ENCODE data around the gene FAF2. TPM values are rescaled to one million over a fixed set of nuclear protein-coding genes. Genes with fewer than 3 reads are reported as not detected.

Gene FAF2
- polyA plus RNA-seq, 2 of the 4 experiments (the other 2 are of a cell fraction): 42.4 to 90.3 TPM

DNA sequence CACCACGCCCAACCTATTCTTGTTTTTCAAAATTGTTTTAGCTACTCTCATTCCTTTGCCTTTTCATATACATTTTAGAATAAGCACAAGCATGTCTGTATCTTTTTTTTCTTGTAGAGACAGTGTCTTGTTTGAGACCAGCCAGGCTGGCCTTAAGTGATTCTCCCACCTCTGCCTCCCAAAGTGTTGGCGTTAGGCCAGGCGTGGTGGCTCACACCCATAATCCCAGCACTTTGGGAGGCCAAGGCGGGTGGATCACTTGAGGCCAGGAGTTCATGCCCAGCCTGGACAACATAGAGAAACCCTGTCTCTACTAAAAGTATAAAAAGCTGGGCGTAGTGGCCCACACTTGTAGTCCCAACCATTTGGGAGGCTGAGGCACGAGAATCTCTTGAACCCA is 76.0 kb downstream of the FAF2 start:
- H3K27ac ChIP-seq: no peak overlapping the region
- WGBS (ENCODE audit: missing lambda C conversion rate): over 99% methylated on average over 5 of the region's 6 CpGs
- H3K4me2 ChIP-seq: no peak overlapping the region
- DNase-seq (ENCODE audit: low read depth in 1 of 2, low spot score in 1 of 2) (no peak), ATAC-seq (no peak), FAIRE-seq (no peak)
- no peak overlapping the region for H3K4me3 ChIP-seq
- POLR2A ChIA-PET: interaction anchor here (0.7 kb wide), 1 partner anchor 15 kb away, joined by 7 read pairs; no protein-coding TSS in a partner anchor
- H3K9me3 ChIP-seq: no peaks in the 10 kb centered on the region
- CTCF ChIA-PET: interaction anchor here (0.9 to 1.2 kb wide), 3 partner anchors 9 to 20 kb away, joined by 3 to 4 read pairs (median 3); no protein-coding TSS in a partner anchor
- TF ChIP-seq HDAC2 (IDR thresholded peaks at IDR 0.05): no peak
- TF ChIP-seq FOXS1 (CRISPR knock-in tag; IDR thresholded peaks at IDR 0.05): no peak
- TF ChIP-seq POLR2AphosphoS2 (conservative IDR thresholded peaks at IDR 0.05; ENCODE audit: low read length): no peak
- TF ChIP-seq EHMT2 (IDR thresholded peaks at IDR 0.05; ENCODE audit: low read depth): no peak
- TF ChIP-seq BHLHE40 (IDR thresholded peaks at IDR 0.05; ENCODE audit: low read depth, low read length): no peak
- TF ChIP-seq SREBF2 (IDR thresholded peaks at IDR 0.05): no peak
- no peak for TF ChIP-seq HEYL (CRISPR knock-in tag; IDR thresholded peaks at IDR 0.05)
- TF ChIP-seq CEBPB (IDR thresholded peaks at IDR 0.05): no peak
- TF ChIP-seq FOSB (CRISPR knock-in tag; IDR thresholded peaks at IDR 0.05): no peak
- no peak for TF ChIP-seq ZSCAN20 (CRISPR knock-in tag; IDR thresholded peaks at IDR 0.05)
- H3K4me1 ChIP-seq: no peaks in the 10 kb centered on the region; the same call in 2 of the 3 replicates

DNA sequence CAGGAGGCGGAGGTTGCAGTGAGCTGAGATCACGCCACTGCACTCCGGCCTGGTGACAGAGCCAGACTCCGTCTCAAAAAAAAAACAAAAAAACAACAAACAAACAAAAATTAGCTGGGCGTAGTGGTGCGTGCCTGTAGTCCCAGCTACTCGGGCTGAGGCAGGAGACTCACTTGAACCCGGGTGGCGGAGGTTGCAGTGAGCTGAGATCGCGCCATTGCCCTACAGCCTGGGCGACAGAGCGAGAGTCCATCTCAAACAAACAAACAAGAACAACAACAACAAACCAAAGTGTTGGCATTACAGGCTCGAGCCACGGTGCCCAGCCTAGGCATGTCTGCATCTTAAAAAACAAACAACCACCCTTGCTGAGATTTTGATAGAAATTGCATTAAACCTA is 76.8 kb downstream of the FAF2 start:
- FAIRE-seq: no peak
- no peaks in the 10 kb centered on the region for H3K9me3 ChIP-seq
- 88% methylated on average over 15 of the region's 15 CpGs for WGBS (ENCODE audit: missing lambda C conversion rate)

DNA sequence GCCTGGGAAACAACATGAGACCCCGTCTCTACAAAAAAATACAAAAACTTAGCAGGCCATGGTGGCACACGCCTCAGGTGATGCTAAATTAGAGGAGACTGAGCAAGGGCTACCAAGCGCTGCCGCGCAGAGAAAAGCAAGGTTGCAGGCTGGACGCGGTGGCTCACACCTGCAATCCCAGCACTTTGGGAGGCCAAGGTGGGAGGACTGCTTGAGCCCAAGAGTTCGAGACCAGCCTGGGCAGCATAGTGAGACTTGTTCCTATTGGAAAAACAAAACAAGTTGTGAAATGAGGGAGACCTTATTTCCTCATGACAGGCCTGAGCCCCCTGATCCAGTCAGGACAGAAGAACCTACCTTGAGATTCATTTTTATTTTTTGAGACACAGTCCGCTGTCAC is 77.5 kb downstream of the FAF2 start:
- POLR2A ChIA-PET: no interaction called here
- TF ChIP-seq NR3C1 (IDR thresholded peaks at IDR 0.05): no peak
- TF ChIP-seq TFCP2L1 (CRISPR knock-in tag; IDR thresholded peaks at IDR 0.05): no peak
- TF ChIP-seq PHF8 (IDR thresholded peaks at IDR 0.05; ENCODE audit: borderline replicate concordance, low read depth): no peak
- no peak for TF ChIP-seq EHF (CRISPR knock-in tag; IDR thresholded peaks at IDR 0.05)
- TF ChIP-seq, protein P1, sequence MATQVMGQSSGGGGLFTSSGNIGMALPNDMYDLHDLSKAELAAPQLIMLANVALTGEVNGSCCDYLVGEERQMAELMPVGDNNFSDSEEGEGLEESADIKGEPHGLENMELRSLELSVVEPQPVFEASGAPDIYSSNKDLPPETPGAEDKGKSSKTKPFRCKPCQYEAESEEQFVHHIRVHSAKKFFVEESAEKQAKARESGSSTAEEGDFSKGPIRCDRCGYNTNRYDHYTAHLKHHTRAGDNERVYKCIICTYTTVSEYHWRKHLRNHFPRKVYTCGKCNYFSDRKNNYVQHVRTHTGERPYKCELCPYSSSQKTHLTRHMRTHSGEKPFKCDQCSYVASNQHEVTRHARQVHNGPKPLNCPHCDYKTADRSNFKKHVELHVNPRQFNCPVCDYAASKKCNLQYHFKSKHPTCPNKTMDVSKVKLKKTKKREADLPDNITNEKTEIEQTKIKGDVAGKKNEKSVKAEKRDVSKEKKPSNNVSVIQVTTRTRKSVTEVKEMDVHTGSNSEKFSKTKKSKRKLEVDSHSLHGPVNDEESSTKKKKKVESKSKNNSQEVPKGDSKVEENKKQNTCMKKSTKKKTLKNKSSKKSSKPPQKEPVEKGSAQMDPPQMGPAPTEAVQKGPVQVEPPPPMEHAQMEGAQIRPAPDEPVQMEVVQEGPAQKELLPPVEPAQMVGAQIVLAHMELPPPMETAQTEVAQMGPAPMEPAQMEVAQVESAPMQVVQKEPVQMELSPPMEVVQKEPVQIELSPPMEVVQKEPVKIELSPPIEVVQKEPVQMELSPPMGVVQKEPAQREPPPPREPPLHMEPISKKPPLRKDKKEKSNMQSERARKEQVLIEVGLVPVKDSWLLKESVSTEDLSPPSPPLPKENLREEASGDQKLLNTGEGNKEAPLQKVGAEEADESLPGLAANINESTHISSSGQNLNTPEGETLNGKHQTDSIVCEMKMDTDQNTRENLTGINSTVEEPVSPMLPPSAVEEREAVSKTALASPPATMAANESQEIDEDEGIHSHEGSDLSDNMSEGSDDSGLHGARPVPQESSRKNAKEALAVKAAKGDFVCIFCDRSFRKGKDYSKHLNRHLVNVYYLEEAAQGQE (IDR thresholded peaks at IDR 0.05): no peak
- no peak for TF ChIP-seq HDAC2 (IDR thresholded peaks at IDR 0.05)
- FAIRE-seq (no peak), DNase-seq (ENCODE audit: low read depth in 1 of 2, low spot score in 1 of 2) (no peak), ATAC-seq (no peak)
- Histone ChIP-seq H3K4me2 (no peak overlapping the region), H3K9me3 (no peaks in the 10 kb centered on the region), H3K27ac (no peak overlapping the region), H3K4me1 (no peaks in the 10 kb centered on the region; the same call in 2 of the 3 replicates), H3K4me3 (no peak overlapping the region)
- 96% methylated on average over 9 of the region's 9 CpGs for WGBS (ENCODE audit: missing lambda C conversion rate)
- CTCF ChIA-PET: no interaction called here

More for the DNA sequence above, 76.8 kb downstream of the FAF2 start:
- Histone ChIP-seq H3K27ac (no peak overlapping the region), H3K4me3 (no peak overlapping the region), H3K4me2 (no peak overlapping the region), H3K4me1 (no peaks in the 10 kb centered on the region; the same call in 2 of the 3 replicates)
- DNase-seq (ENCODE audit: low read depth in 1 of 2, low spot score in 1 of 2): no peak
- CTCF ChIA-PET: no interaction called here
- TF ChIP-seq HOXB13 (CRISPR knock-in tag; IDR thresholded peaks at IDR 0.05; ENCODE audit: low read depth) (no peak), TFCP2L1 (CRISPR knock-in tag; IDR thresholded peaks at IDR 0.05) (no peak), SREBF2 (IDR thresholded peaks at IDR 0.05) (no peak), KDM1A (IDR thresholded peaks at IDR 0.05; ENCODE audit: low read depth) (no peak), POLR2AphosphoS2 (conservative IDR thresholded peaks at IDR 0.05; ENCODE audit: low read length) (no peak)
- POLR2A ChIA-PET: no interaction called here
- ATAC-seq: no peak

DNA sequence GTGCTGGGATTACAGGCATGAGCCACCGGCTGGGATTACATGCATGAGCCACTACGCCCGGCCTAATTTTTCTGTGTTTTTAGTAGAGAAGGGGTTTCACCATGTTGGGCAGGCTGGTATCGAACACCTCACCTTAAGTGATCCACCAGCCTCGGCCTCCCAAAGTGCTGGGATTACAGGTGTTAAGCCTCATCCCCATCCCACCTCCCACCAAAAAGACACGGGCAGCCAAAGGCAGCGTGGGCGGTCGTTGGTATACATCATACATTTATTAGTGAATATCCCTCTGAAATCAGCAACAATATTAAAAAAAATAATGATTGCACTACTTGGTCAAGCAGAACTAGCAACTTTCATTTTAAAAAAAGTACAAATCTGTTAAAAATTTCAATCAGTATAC is 78.3 kb downstream of the FAF2 start:
- POLR2A ChIA-PET: no interaction called here
- DNase-seq (ENCODE audit: low read depth in 1 of 2, low spot score in 1 of 2) (no peak), FAIRE-seq (no peak), ATAC-seq (no peak)
- Histone ChIP-seq H3K4me3 (no peak overlapping the region), H3K4me2 (no peak overlapping the region), H3K9me3 (no peaks in the 10 kb centered on the region), H3K4me1 (peaks cover 7% of the 10 kb centered on the region; the same call in 2 of the 3 replicates), H3K27ac (no peak overlapping the region)
- CTCF ChIA-PET: interaction anchor here (1.0 kb wide), 1 partner anchor 12 kb away, joined by 3 read pairs; no protein-coding TSS in a partner anchor
- TF ChIP-seq NPAS2 (CRISPR knock-in tag; IDR thresholded peaks at IDR 0.05; ENCODE audit: borderline replicate concordance): no peak
- TF ChIP-seq HDAC2 (IDR thresholded peaks at IDR 0.05): no peak
- TF ChIP-seq, protein P2, sequence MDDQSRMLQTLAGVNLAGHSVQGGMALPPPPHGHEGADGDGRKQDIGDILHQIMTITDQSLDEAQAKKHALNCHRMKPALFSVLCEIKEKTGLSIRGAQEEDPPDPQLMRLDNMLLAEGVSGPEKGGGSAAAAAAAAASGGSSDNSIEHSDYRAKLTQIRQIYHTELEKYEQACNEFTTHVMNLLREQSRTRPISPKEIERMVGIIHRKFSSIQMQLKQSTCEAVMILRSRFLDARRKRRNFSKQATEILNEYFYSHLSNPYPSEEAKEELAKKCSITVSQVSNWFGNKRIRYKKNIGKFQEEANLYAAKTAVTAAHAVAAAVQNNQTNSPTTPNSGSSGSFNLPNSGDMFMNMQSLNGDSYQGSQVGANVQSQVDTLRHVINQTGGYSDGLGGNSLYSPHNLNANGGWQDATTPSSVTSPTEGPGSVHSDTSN (IDR thresholded peaks at IDR 0.05): no peak
- TF ChIP-seq, protein P1 (IDR thresholded peaks at IDR 0.05): no peak
- no peak for TF ChIP-seq HEYL (CRISPR knock-in tag; IDR thresholded peaks at IDR 0.05)
- no peak for TF ChIP-seq JUNB (IDR thresholded peaks at IDR 0.05)
- TF ChIP-seq, protein P3, sequence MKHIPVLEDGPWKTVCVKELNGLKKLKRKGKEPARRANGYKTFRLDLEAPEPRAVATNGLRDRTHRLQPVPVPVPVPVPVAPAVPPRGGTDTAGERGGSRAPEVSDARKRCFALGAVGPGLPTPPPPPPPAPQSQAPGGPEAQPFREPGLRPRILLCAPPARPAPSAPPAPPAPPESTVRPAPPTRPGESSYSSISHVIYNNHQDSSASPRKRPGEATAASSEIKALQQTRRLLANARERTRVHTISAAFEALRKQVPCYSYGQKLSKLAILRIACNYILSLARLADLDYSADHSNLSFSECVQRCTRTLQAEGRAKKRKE (CRISPR knock-in tag; IDR thresholded peaks at IDR 0.05; ENCODE audit: low read depth): no peak
- 93% methylated on average over 9 of the region's 9 CpGs for WGBS (ENCODE audit: missing lambda C conversion rate)
